Hypothalamus (tissue), 51 donors: Measurements from ENCODE around the gene ASPRV1.
A peak's percentile ranks its signal among the peaks of the same experiment; 100 is the strongest.

Source experiments
- DNase-seq, 51 donors: peaks; one replicate each; lab custom pipeline; 2025; lab: John Stamatoyannopoulos, UW

The ASPRV1 gene

DNA sequence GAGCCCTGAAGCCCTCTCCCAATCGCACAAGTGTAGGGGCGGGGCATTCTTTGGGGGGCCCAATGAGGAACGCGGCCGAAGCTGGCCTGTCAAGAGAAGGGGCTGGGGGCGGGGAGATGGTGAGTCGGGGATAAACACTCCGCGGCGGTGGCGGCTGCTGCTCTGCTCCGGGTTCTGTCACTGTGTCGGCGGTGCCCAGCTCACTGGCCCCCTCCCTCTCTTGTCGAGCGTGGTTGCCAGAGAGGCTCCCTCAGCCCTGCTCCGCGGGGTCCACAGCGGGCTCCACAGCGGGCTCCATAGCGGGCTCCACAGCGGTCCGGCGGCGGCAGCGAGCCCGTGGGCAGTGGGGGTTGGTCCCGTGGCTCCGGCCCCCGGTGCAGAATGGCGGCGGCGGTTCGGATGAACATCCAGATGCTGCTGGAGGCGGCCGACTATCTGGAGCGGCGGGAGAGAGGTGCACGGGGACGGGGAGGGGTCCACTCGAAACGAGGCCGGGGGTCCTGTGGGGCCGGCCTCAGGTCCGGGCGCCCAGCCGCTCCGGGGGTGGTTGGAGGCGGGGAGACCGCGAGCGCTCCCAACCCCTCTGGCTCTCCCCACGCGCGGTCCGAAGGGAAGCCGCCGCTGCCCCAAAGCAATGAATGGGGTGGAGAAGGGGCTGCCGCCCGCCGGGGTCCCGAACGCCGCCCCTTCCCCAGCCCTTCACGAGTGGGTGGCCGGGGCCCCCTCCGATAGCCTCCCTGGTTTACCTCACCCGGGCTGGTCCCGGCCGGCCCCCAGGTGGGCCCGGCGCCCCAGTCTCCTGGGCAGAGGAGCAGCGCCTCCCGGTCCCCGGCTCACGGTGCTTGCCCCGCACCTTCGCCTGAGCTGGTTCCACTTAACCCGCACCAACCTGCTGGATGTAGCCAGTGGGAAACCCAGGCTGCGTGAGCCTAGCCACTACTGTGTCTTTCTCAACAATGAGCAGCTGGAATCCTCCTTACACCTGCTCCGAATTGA, 46.2 kb downstream of the ASPRV1 start, which contains the start of gene MXD1:
Gene MXD1, plus strand, starts transcription at position 160 of the 996 bp plus-strand sequence. Its CDS starts 222 bp downstream, at position 382.
- peak in 12 of 51 donors; percentile 25 to 100 (median 46) for DNase-seq

DNA sequence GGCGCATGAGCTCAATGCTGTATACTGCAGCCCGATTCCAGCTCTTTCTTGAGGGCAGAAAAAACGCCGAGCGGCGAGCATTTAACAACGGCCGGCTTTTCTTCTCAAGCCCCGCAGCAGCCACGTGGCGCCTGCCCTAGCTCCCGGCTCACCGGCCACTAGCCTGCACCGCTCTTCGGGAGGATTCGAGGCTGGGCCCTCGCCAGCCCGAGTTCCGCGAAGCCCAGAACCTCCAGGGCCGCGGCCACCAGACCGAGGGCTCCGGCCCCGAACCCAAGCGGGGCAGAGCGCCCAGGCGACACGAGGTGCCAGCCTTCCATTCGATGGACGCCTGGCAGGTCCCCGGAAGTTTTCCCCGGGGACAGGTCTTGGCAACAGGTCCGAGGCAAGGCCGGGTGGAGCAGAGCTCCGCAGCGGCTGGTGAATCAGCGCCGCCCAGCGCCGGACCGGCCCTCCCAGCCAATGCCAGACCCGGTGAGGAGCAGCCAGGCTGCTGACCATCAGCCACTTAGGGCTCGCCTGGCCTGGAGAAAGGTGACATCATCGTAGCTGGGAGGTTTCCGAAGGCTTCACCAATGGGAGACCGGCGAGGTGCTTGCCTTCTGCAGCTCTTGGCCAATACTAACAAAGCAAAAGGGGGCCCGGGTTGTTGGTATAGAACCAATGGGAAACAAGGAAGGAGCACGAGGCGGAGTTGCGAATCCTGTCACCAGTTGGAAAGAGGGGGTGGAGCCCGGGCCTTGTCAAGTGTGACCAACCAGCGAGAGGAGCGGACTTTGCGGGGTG, 47.1 kb downstream of the ASPRV1 start:
- DNase-seq = peak; percentile 75 to 100 (median 100)

DNA sequence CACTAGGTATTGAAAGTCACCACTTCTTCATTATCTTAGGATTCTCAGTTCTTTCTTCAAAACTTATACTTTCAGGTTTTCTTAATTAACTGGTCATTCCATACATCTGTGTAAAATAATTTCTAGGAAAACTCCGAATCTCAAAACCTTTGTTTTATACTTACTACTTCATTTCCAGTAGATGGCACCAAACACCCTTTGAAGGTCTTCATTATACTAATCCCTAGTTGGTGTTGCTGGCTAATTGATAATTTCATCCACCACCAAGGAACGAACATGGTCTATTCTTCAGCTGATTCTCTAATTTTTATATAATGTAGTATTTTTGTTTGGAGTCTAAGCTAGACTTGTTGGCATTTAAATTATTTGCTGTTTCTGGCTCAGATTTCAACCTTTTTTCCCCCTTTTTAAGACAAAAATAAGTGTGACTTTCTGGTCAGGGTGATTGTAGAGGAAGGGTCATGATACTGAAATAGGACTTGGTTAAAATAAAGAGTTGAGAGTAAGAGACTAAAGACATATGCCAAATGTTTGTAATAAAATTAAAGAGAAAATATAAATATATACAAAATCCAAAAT, 49.4 kb downstream of the ASPRV1 start:
- peak in 2 of 51 donors; percentile 28 to 69 for DNase-seq
